HEK293 (cell line): ENCODE data around the gene LRRC8D.

Source experiments
- EGR2 ChIP-seq: fragments of 450-650 bp; formaldehyde crosslinking; IDR thresholded peaks from 2 replicates; pipeline ENCODE4 v1.5.1; 2016; ENCODE audit warnings: low read depth, missing biosample characterization, missing genetic modification characterization
- HOXA7 ChIP-seq: sonication (generic); formaldehyde crosslinking; IDR thresholded peaks from 2 replicates; pipeline ENCODE4 v1.8.1; 2022; ENCODE audit warnings: missing genetic modification reagents, borderline replicate concordance
- HOXD13 ChIP-seq: sonication (generic); formaldehyde crosslinking; IDR thresholded peaks from 2 replicates; pipeline ENCODE4 v1.8.0; 2022; ENCODE audit warnings: missing genetic modification reagents, borderline replicate concordance
- IKZF3 ChIP-seq: fragments of 450-650 bp; IDR thresholded peaks from 2 replicates; pipeline ENCODE4 v1.5.0; 2018; ENCODE audit warnings: missing biosample characterization, mild to moderate bottlenecking, missing genetic modification characterization, moderate library complexity
- KLF1 ChIP-seq: fragments of 450-650 bp; formaldehyde crosslinking; IDR thresholded peaks from 2 replicates; pipeline ENCODE4 v1.5.1; 2016; ENCODE audit warnings: missing biosample characterization, missing genetic modification characterization
- KLF16 ChIP-seq: fragments of 450-650 bp; formaldehyde crosslinking; IDR thresholded peaks from 2 replicates; pipeline ENCODE4 v1.5.1; 2017; ENCODE audit warnings: missing biosample characterization, missing genetic modification characterization
- MYNN ChIP-seq: fragments of 450-650 bp; formaldehyde crosslinking; IDR thresholded peaks from 2 replicates; pipeline ENCODE4 v1.5.1; 2016; ENCODE audit warnings: missing biosample characterization, missing genetic modification characterization, borderline replicate concordance
- SP2 ChIP-seq: fragments of 450-650 bp; formaldehyde crosslinking; IDR thresholded peaks from 2 replicates; pipeline ENCODE4 v1.5.1; 2016; ENCODE audit warnings: missing biosample characterization, missing genetic modification characterization
- SP7 ChIP-seq: fragments of 450-650 bp; formaldehyde crosslinking; IDR thresholded peaks from 2 replicates; pipeline ENCODE4 v1.5.1; 2016; ENCODE audit warnings: missing biosample characterization, missing genetic modification characterization
- YY2 ChIP-seq: fragments of 450-650 bp; formaldehyde crosslinking; IDR thresholded peaks from 2 replicates; pipeline ENCODE4 v1.5.1; 2016; ENCODE audit warnings: missing biosample characterization, missing genetic modification characterization
- ZBTB17 ChIP-seq: fragments of 450-650 bp; formaldehyde crosslinking; IDR thresholded peaks from 2 replicates; pipeline ENCODE4 v1.5.1; 2016; ENCODE audit warnings: missing biosample characterization, missing genetic modification characterization
- ZBTB7A ChIP-seq: fragments of 450-650 bp; formaldehyde crosslinking; IDR thresholded peaks from 2 replicates; pipeline ENCODE4 v1.5.1; 2016; ENCODE audit warnings: low read depth, missing biosample characterization, missing genetic modification characterization
- ZNF148 ChIP-seq: fragments of 450-650 bp; formaldehyde crosslinking; IDR thresholded peaks from 2 replicates; pipeline ENCODE4 v1.5.0; 2017; ENCODE audit warnings: missing biosample characterization, missing genetic modification characterization, borderline replicate concordance
- ZNF16 ChIP-seq: fragments of 450-650 bp; formaldehyde crosslinking; IDR thresholded peaks from 2 replicates; pipeline ENCODE4 v1.5.1; 2016; ENCODE audit warnings: low read depth, missing biosample characterization, missing genetic modification characterization
- ZNF221 ChIP-seq: fragments of 450-650 bp; formaldehyde crosslinking; IDR thresholded peaks from 2 replicates; pipeline ENCODE4 v1.5.1; 2017; ENCODE audit warnings: missing biosample characterization, missing genetic modification characterization, borderline replicate concordance
- ZNF23 ChIP-seq: fragments of 450-650 bp; formaldehyde crosslinking; IDR thresholded peaks from 2 replicates; pipeline ENCODE4 v1.5.1; 2016; ENCODE audit warnings: missing biosample characterization, missing genetic modification characterization, borderline replicate concordance
- ZNF26 ChIP-seq: fragments of 450-650 bp; formaldehyde crosslinking; IDR thresholded peaks from 2 replicates; pipeline ENCODE4 v1.5.1; 2016; ENCODE audit warnings: missing biosample characterization, missing genetic modification characterization
- ZNF266 ChIP-seq: fragments of 450-650 bp; formaldehyde crosslinking; IDR thresholded peaks from 2 replicates; pipeline ENCODE4 v1.5.1; 2016; ENCODE audit warnings: missing biosample characterization, missing genetic modification characterization, low read depth
- ZNF302 ChIP-seq: fragments of 450-650 bp; formaldehyde crosslinking; IDR thresholded peaks from 2 replicates; pipeline ENCODE4 v1.5.1; 2016; ENCODE audit warnings: missing biosample characterization, missing genetic modification characterization, low read depth
- ZNF311 ChIP-seq: fragments of 450-650 bp; formaldehyde crosslinking; IDR thresholded peaks from 2 replicates; pipeline ENCODE4 v1.5.1; 2017; ENCODE audit warnings: missing biosample characterization, missing genetic modification characterization, borderline replicate concordance
- ZNF324 ChIP-seq: fragments of 450-650 bp; formaldehyde crosslinking; IDR thresholded peaks from 2 replicates; pipeline ENCODE4 v1.5.1; 2016; ENCODE audit warnings: missing biosample characterization, missing genetic modification characterization
- ZNF350 ChIP-seq: fragments of 450-650 bp; formaldehyde crosslinking; IDR thresholded peaks from 2 replicates; pipeline ENCODE4 v1.5.0; 2017; ENCODE audit warnings: missing biosample characterization, mild to moderate bottlenecking, missing genetic modification characterization
- ZNF354C ChIP-seq: fragments of 450-650 bp; formaldehyde crosslinking; IDR thresholded peaks from 2 replicates; pipeline ENCODE4 v1.5.1; 2016; ENCODE audit warnings: missing biosample characterization, missing genetic modification characterization, low read depth, borderline replicate concordance
- ZNF416 ChIP-seq: fragments of 450-650 bp; formaldehyde crosslinking; IDR thresholded peaks from 2 replicates; pipeline ENCODE4 v1.5.1; 2016; ENCODE audit warnings: missing biosample characterization, missing genetic modification characterization
- ZNF449 ChIP-seq: fragments of 450-650 bp; formaldehyde crosslinking; IDR thresholded peaks from 2 replicates; pipeline ENCODE4 v1.5.1; 2017; ENCODE audit warnings: missing biosample characterization, mild to moderate bottlenecking, missing genetic modification characterization, moderate library complexity
- ZNF473 ChIP-seq: fragments of 450-650 bp; formaldehyde crosslinking; IDR thresholded peaks from 2 replicates; pipeline ENCODE4 v1.5.1; 2017; ENCODE audit warnings: missing biosample characterization, missing genetic modification characterization
- ZNF501 ChIP-seq: fragments of 450-650 bp; formaldehyde crosslinking; IDR thresholded peaks from 2 replicates; pipeline ENCODE4 v1.5.1; 2016; ENCODE audit warnings: missing biosample characterization, missing genetic modification characterization
- ZNF544 ChIP-seq: fragments of 450-650 bp; formaldehyde crosslinking; IDR thresholded peaks from 2 replicates; pipeline ENCODE4 v1.5.0; 2017; ENCODE audit warnings: missing biosample characterization, missing genetic modification characterization
- ZNF555 ChIP-seq: fragments of 450-650 bp; formaldehyde crosslinking; conservative IDR thresholded peaks from 2 replicates; pipeline ENCODE4 v1.5.1; 2017; ENCODE audit warnings: missing biosample characterization, mild to moderate bottlenecking, missing genetic modification characterization, inconsistent platforms
- ZNF560 ChIP-seq: fragments of 450-650 bp; formaldehyde crosslinking; IDR thresholded peaks from 2 replicates; pipeline ENCODE4 v1.5.1; 2017; ENCODE audit warnings: missing biosample characterization, missing genetic modification characterization, borderline replicate concordance
- ZNF580 ChIP-seq: fragments of 450-650 bp; formaldehyde crosslinking; IDR thresholded peaks from 2 replicates; pipeline ENCODE4 v1.5.1; 2016; ENCODE audit warnings: missing biosample characterization, missing genetic modification characterization
- ZNF623 ChIP-seq: fragments of 450-650 bp; formaldehyde crosslinking; IDR thresholded peaks from 2 replicates; pipeline ENCODE4 v1.5.1; 2016; ENCODE audit warnings: missing biosample characterization, missing genetic modification characterization
- ZNF624 ChIP-seq: fragments of 450-650 bp; formaldehyde crosslinking; IDR thresholded peaks from 2 replicates; pipeline ENCODE4 v1.5.1; 2017; ENCODE audit warnings: missing biosample characterization, missing genetic modification characterization
- ZNF658 ChIP-seq: fragments of 450-650 bp; formaldehyde crosslinking; IDR thresholded peaks from 2 replicates; pipeline ENCODE4; 2016; ENCODE audit warnings: missing biosample characterization, missing genetic modification characterization
- ZXDB ChIP-seq: fragments of 450-650 bp; formaldehyde crosslinking; IDR thresholded peaks from 2 replicates; pipeline ENCODE4 v1.5.1; 2016; ENCODE audit warnings: missing biosample characterization, missing genetic modification characterization

The LRRC8D gene

GRCh38 chr1:89896105-89896942 is 75.5 kb downstream of the LRRC8D start (continued):
- TF ChIP-seq MYNN (no peak), ZNF354C (tag by site-specific recombination) (no peak), KLF16 (tag by site-specific recombination) (no peak; the same call in 1 of the 2 replicates), ZNF449 (no peak), YY2 (tag by site-specific recombination) (no peak), ZBTB17 (tag by site-specific recombination) (no peak), KLF1 (tag by site-specific recombination) (peak; percentile 58), ZNF350 (tag by site-specific recombination) (no peak), SP2 (tag by site-specific recombination) (no peak), SP7 (no peak; the same call in 1 of the 2 replicates), ZNF311 (tag by site-specific recombination) (no peak), HOXA7 (CRISPR knock-in tag) (no peak), ZXDB (no peak), ZNF148 (no peak), ZNF624 (no peak), ZNF16 (no peak), ZNF501 (tag by site-specific recombination) (no peak), ZNF580 (tag by site-specific recombination) (no peak), ZNF302 (tag by site-specific recombination) (no peak), ZNF544 (no peak), ZNF658 (no peak), ZNF26 (tag by site-specific recombination) (no peak), ZBTB7A (tag by site-specific recombination) (no peak), ZNF560 (tag by site-specific recombination) (no peak), ZNF266 (tag by site-specific recombination) (no peak), ZNF23 (tag by site-specific recombination) (no peak), ZNF221 (tag by site-specific recombination) (no peak), HOXD13 (no peak), ZNF416 (tag by site-specific recombination) (no peak), ZNF324 (tag by site-specific recombination) (no peak), ZNF623 (tag by site-specific recombination) (no peak), ZNF555 (tag by site-specific recombination) (no peak), EGR2 (tag by site-specific recombination) (peak; percentile 97), IKZF3 (tag by site-specific recombination) (no peak), ZNF473 (tag by site-specific recombination) (no peak)
